Stimulated activated CD8-positive, alpha-beta memory T cell treated with anti-CD3 and anti-CD28 coated beads, Interleukin-4, amount 100 ng/mL, for 24 hours (primary cell): ENCODE measurements around the gene FZD10.

ENCODE experiments used
- DNase-seq: peaks from one replicate; pipeline ENCODE4 v3.0.0-alpha.2; 2020; ENCODE audit warnings: low read depth

The FZD10 gene

GRCh38 chr12:130162267-130162666 lies at the start of gene FZD10:
Gene FZD10 (plus strand): TSS chr12:130162464. CDS start chr12:130162943, 479 bp downstream.
- DNase-seq, result peak; percentile 18

GRCh38 chr12:130114952-130115351 lies 47.3 kb upstream of the FZD10 start:
- DNase-seq, result no peak

GRCh38 chr12:130115646-130116045 lies 46.6 kb upstream of the FZD10 start:
- no peak for DNase-seq

GRCh38 chr12:130116791-130117190 lies 45.5 kb upstream of the FZD10 start:
- no peak for DNase-seq

GRCh38 chr12:130117233-130117632 lies 45.0 kb upstream of the FZD10 start:
- DNase-seq, result no peak

- no peak for DNase-seq
These were observed 44.6 kb upstream of the FZD10 start for GRCh38 chr12:130117701-130118100.

GRCh38 chr12:130118181-130118580 lies 44.1 kb upstream of the FZD10 start:
- DNase-seq, result no peak

- DNase-seq, result no peak
These were observed 42.9 kb upstream of the FZD10 start for GRCh38 chr12:130119241-130119861.

- no peak for DNase-seq
These were observed 42.1 kb upstream of the FZD10 start for GRCh38 chr12:130120012-130120805.

- no peak for DNase-seq
These were observed 40.9 kb upstream of the FZD10 start for GRCh38 chr12:130121226-130122000.

GRCh38 chr12:130122356-130122755 lies 39.9 kb upstream of the FZD10 start:
- DNase-seq, result no peak

GRCh38 chr12:130124106-130124505 lies 38.2 kb upstream of the FZD10 start:
- DNase-seq, result no peak

- no peak for DNase-seq
These were observed 37.5 kb upstream of the FZD10 start for GRCh38 chr12:130124605-130125244.

- no peak for DNase-seq
These were observed 36.2 kb upstream of the FZD10 start for GRCh38 chr12:130126023-130126432.

- DNase-seq, result no peak
These were observed 34.7 kb upstream of the FZD10 start for GRCh38 chr12:130127532-130127911.

GRCh38 chr12:130127912-130128789 lies 34.1 kb upstream of the FZD10 start:
- no peak for DNase-seq

GRCh38 chr12:130128790-130129735 lies 33.2 kb upstream of the FZD10 start:
- no peak for DNase-seq

GRCh38 chr12:130130346-130130745 lies 31.9 kb upstream of the FZD10 start:
- no peak for DNase-seq

GRCh38 chr12:130131025-130131424 lies 31.2 kb upstream of the FZD10 start:
- no peak for DNase-seq

- no peak for DNase-seq
These were observed 30.5 kb upstream of the FZD10 start for GRCh38 chr12:130131801-130132200.
